Measurements from ENCODE around the gene PHGDH. TPM values are rescaled to one million over a fixed set of nuclear protein-coding genes. Genes with fewer than 3 reads are reported as not detected.

Gene PHGDH
- polyA plus RNA-seq, 1 donor (not counting 4 experiments of a cell fraction or from before 2014, with no cell fraction given) = 40.3 TPM

DNA sequence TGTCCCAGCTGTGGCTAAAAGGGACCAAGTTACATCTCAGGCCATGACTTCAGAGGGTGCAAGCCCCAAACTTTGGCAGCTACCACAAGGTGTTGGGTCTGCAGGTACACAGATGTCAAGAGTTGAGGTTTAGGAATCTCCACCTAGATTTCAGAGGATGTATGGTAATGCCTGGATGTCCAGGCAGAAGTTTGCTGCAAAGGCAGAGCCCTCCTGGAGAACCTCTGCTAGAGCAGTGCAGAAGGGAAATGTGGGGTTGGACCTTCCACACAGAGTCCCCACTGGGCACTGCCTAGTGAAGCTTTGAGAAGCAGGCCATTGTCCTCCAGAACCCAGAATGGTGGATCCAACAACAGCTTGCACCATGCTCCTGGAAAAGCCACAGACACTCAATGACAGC, 10.1 kb upstream of the PHGDH start:
- dilution Hi-C loops (cut with MboI; ENCODE audit: extremely low pct_ligation_motif_present, low sequenced_read_pairs) = no loop called here

DNA sequence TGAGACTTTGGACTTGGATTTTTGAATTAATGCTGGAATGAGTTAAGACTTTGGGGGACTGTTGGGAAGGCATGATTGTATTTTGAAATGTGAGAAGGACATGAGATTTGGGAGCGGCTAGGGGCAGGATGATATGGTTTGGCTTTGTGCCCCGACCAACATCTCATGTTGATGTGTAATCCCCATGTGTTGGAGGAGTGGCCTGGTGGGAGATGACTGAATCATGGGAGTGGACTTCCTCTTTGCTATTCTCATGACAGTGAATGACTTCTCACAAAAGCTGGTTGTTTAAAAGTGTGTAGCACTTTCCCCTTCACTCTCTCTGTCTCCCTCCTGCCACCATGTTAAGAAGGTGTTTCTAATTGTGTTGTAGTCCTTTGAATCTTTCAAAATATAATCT, 9.3 kb upstream of the PHGDH start:
- H3K9ac ChIP-seq (ENCODE audit: control insufficient read depth, extremely low read depth, insufficient read depth, low read length) = peak overlapping the region; percentile 14
- H3K27me3 ChIP-seq (ENCODE audit: control insufficient read depth, extremely low read depth, insufficient read depth, low read length) = no peaks in the 10 kb centered on the region
- TF ChIP-seq, protein P1, sequence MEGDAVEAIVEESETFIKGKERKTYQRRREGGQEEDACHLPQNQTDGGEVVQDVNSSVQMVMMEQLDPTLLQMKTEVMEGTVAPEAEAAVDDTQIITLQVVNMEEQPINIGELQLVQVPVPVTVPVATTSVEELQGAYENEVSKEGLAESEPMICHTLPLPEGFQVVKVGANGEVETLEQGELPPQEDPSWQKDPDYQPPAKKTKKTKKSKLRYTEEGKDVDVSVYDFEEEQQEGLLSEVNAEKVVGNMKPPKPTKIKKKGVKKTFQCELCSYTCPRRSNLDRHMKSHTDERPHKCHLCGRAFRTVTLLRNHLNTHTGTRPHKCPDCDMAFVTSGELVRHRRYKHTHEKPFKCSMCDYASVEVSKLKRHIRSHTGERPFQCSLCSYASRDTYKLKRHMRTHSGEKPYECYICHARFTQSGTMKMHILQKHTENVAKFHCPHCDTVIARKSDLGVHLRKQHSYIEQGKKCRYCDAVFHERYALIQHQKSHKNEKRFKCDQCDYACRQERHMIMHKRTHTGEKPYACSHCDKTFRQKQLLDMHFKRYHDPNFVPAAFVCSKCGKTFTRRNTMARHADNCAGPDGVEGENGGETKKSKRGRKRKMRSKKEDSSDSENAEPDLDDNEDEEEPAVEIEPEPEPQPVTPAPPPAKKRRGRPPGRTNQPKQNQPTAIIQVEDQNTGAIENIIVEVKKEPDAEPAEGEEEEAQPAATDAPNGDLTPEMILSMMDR (optimal IDR thresholded peaks at IDR 0.05 in 1 of 3, IDR thresholded peaks at IDR 0.05 in 1 of 3, conservative IDR thresholded peaks at IDR 0.05 in 1 of 3; ENCODE audit: extremely low read depth in 1 of 3, insufficient read depth in 2 of 3, low read length in 3 of 3) = no peak
- TF ChIP-seq EZH2 (IDR thresholded peaks at IDR 0.05; ENCODE audit: low read length) = no peak
- peak overlapping the region; percentile 70 for H3K27ac ChIP-seq (ENCODE audit: control insufficient read depth, insufficient read depth, low read length)
- H3K4me3 ChIP-seq (ENCODE audit: control insufficient read depth in 2 of 3, extremely low read depth in 1 of 3, insufficient read depth in 2 of 3, low read depth in 1 of 3, low read length in 3 of 3) = no peak overlapping the region
- H3K79me2 ChIP-seq (ENCODE audit: control insufficient read depth, insufficient read depth, low read length) = no peaks in the 10 kb centered on the region
- H3K9me1 ChIP-seq (ENCODE audit: control insufficient read depth, extremely low read depth, insufficient read depth, low read length) = no peaks in the 10 kb centered on the region
- peak overlapping the region; percentile 60 for H2AFZ ChIP-seq (ENCODE audit: control insufficient read depth, low read length)
- no peaks in the 10 kb centered on the region for H3K36me3 ChIP-seq (ENCODE audit: control insufficient read depth in 2 of 2, extremely low read depth in 1 of 2, insufficient read depth in 2 of 2, low read length in 2 of 2)
- FAIRE-seq (peak; percentile 81), DNase-seq (ENCODE audit: low read depth, low spot score) (no peak)
- H3K9me3 ChIP-seq (ENCODE audit: control insufficient read depth, low read depth, low read length) = peaks cover 10% of the 10 kb centered on the region
- H3K4me1 ChIP-seq (ENCODE audit: control insufficient read depth, extremely low read depth, insufficient read depth, low read length) = peaks cover 25% of the 10 kb centered on the region
- peak overlapping the region; percentile 51 for H3K4me2 ChIP-seq (ENCODE audit: control insufficient read depth, extremely low read depth, insufficient read depth, low read depth, low read length)
- H4K20me1 ChIP-seq (ENCODE audit: control insufficient read depth, extremely low read depth, insufficient read depth, low read length) = no peaks in the 10 kb centered on the region
- dilution Hi-C loops (cut with MboI; ENCODE audit: extremely low pct_ligation_motif_present, low sequenced_read_pairs) = no loop called here

More for the DNA sequence above, 10.1 kb upstream of the PHGDH start:
- Histone ChIP-seq H3K4me2 (ENCODE audit: control insufficient read depth, extremely low read depth, insufficient read depth, low read depth, low read length) (no peak overlapping the region), H4K20me1 (ENCODE audit: control insufficient read depth, extremely low read depth, insufficient read depth, low read length) (no peaks in the 10 kb centered on the region), H3K79me2 (ENCODE audit: control insufficient read depth, insufficient read depth, low read length) (no peaks in the 10 kb centered on the region), H2AFZ (ENCODE audit: control insufficient read depth, low read length) (no peak overlapping the region), H3K9me3 (ENCODE audit: control insufficient read depth, low read depth, low read length) (peaks cover 10% of the 10 kb centered on the region), H3K9ac (ENCODE audit: control insufficient read depth, extremely low read depth, insufficient read depth, low read length) (no peak overlapping the region), H3K27ac (ENCODE audit: control insufficient read depth, insufficient read depth, low read length) (no peak overlapping the region), H3K9me1 (ENCODE audit: control insufficient read depth, extremely low read depth, insufficient read depth, low read length) (no peaks in the 10 kb centered on the region), H3K27me3 (ENCODE audit: control insufficient read depth, extremely low read depth, insufficient read depth, low read length) (no peaks in the 10 kb centered on the region), H3K4me1 (ENCODE audit: control insufficient read depth, extremely low read depth, insufficient read depth, low read length) (peaks cover 25% of the 10 kb centered on the region), H3K4me3 (ENCODE audit: control insufficient read depth in 2 of 3, extremely low read depth in 1 of 3, insufficient read depth in 2 of 3, low read depth in 1 of 3, low read length in 3 of 3) (no peak overlapping the region), H3K36me3 (ENCODE audit: control insufficient read depth in 2 of 2, extremely low read depth in 1 of 2, insufficient read depth in 2 of 2, low read length in 2 of 2) (no peaks in the 10 kb centered on the region)
- DNase-seq (ENCODE audit: low read depth, low spot score) = no peak
- FAIRE-seq = no peak
- TF ChIP-seq EZH2 (IDR thresholded peaks at IDR 0.05; ENCODE audit: low read length) = no peak
- TF ChIP-seq, protein P1 (optimal IDR thresholded peaks at IDR 0.05 in 1 of 3, IDR thresholded peaks at IDR 0.05 in 1 of 3, conservative IDR thresholded peaks at IDR 0.05 in 1 of 3; ENCODE audit: extremely low read depth in 1 of 3, insufficient read depth in 2 of 3, low read length in 3 of 3) = no peak

Data from keratinocyte (primary cell).